ENCODE data around the gene C8B.

Gene C8B

DNA sequence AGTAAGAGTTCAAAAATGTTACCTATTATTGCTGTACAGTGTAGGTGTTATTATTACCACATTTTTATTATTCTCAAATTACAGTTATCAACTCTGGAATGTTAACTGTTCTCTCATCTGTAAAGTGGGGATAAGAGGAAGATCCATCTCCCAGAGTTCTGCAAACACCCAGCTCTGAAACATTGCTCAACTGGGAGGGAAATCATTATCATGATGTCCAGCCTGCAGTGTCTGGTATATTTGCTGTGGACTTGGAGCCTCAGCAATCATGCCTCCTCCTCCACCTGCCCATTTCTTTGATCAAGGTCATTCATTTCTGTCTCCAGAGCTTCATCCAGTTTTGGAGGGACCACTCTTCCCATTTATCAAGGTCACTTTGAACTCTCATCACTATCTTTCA, 71.8 kb downstream of the C8B start:
- DNase-seq, result no peak

- DNase-seq, result no peak
Observed at GRCh38 chr1:56890229-56890628, 75.6 kb downstream of the C8B start.

DNA sequence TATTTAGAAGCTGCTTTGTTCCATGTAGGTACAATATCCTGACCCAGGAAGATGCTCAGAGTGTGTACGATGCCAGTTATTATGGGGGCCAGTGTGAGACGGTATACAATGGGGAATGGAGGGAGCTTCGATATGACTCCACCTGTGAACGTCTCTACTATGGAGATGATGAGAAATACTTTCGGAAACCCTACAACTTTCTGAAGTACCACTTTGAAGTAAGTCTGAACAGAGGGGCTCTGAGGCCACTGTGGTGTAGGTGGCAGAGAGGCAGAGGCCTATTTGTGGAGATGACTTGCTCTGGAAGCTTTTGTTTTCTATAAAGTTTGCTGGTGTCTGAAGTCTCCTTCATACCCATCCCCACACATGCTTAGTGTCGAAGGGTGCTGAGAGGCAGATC, 84.4 kb downstream of the C8B start:
- no peak for DNase-seq

- DNase-seq, result no peak
Observed at GRCh38 chr1:56880774-56881173, 85.0 kb downstream of the C8B start.
